ENCODE measurements around the gene OXSR1.
"Not testable (repeated sequence)": the region's sequence is repeated elsewhere in the genome, so short reads cannot be mapped to it uniquely, and the experiment has no call there.

OXSR1 gene

GRCh38 chr3:38128303-38128655 is 37.1 kb upstream of the OXSR1 start:
- DNase-seq, result no peak

- DNase-seq, result no peak
Measured at GRCh38 chr3:38129058-38129457, 36.3 kb upstream of the OXSR1 start.

- no peak for DNase-seq
Measured at GRCh38 chr3:38130631-38131065, 34.7 kb upstream of the OXSR1 start.

DNA sequence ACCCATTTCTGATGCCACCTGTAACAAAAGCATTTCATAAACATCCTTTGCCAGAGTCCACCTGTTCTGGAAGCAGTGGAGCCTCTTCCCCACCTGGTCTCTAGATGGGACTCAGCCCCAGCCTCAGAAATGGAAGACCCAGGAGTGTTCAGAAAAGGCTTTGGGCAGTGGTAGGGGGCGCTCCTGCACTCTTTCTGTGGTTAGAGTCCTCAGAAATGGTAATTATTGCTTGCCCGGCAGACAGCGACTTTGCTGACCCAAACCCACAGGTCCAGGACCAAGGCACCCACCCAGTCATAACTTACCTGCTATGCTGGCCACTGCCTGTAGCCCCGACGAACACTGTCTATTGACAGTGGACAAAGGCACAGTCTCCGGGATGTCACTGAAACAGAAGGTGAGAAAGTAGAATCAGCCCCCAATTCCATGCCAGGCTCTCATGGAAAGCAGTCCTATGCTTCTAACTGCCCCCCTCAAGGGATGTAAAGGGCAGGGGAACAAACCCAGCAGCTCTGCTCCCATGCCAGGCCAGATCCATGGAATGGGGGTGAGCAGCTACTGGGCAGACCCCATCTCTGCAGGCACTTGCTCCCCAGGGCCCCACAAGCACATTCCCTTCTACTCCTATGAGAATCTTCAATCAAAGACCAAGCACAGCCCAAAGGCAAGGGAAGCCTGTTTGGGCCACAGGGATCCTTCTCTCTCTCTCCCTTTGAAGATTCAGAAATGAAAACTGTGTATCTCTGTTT is 33.5 kb upstream of the OXSR1 start:
- DNase-seq, result peak; percentile 26 to 31

GRCh38 chr3:38133209-38133556 is 32.2 kb upstream of the OXSR1 start:
- DNase-seq, result no peak

- no peak for DNase-seq
Measured at GRCh38 chr3:38133557-38134405, 31.6 kb upstream of the OXSR1 start.

DNA sequence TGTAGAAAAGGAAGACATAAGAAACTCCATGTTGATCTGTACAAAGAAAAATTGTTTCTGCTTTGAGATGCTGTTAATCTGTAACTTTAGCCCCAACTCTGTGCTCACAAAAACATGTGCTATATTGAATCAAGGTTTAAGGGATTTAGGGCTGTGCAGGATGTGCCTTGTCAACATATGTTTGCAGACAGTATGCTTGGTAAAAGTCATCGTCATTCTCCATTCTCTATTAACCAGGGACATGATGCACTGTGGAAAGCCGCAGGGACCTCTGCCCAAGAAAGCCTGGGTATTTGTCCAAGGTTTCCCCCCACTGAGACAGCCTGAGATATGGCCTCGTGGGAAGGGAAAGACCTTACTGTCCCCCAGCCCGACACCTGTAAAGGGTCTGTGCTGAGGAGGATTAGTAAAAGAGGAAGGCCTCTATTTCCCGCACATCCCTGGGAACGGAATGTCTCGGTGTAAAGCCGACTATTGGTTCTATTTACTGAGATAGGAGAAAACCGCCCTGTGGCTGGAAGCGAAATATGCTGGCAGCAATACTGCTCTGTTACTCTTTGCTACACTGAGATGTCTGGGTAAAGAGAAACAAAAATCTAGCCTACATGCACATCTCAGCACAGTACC is 30.7 kb upstream of the OXSR1 start:
- not testable (repeated sequence) for DNase-seq

- DNase-seq, result not testable (repeated sequence)
Measured at GRCh38 chr3:38135621-38136277, 29.6 kb upstream of the OXSR1 start.

GRCh38 chr3:38136393-38136776 is 29.0 kb upstream of the OXSR1 start:
- no peak for DNase-seq

GRCh38 chr3:38136777-38137614 is 28.3 kb upstream of the OXSR1 start, which contains the start of gene ACAA1:
TSS of gene ACAA1 (minus strand) at chr3:38137127. CDS start at chr3:38137035, 92 bp downstream.
- peak; percentile 96 to 97 for DNase-seq

DNA sequence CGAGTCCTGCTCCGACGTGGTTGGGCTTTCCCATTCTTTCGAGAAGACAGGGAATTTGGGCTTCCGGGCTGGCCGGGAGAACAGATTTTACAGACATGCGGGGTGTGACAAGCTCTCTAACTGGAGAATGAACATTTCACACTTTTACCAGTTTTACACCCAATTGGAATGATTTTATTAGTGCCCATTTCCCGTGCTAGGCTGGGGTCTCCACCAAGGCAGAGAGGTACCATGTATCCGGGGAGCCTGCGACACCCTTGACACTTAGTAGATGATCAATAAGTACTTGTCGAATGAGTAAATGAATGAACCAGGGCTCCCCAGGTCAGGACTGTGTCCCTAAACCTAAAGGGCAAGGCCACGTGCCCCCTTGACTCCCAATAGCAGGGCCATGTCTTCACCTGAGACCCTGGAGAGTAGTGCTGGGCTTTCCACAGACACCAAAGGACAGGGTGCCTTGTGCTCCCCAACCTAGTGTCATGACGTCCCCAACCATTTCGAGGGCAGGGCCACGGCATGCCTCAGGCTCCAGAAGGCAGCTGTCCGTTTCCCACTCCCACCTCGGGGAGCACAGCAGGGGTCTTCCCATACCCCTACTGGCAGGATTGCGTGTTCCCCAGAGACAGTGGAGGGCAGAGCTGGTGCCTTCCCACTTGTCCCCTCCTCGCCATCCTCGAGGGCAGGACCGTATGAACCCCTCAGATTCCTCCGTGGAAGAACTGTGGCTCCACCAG is 27.6 kb upstream of the OXSR1 start:
- DNase-seq, result peak in 1 of 2 experiments; percentile 6

DNA sequence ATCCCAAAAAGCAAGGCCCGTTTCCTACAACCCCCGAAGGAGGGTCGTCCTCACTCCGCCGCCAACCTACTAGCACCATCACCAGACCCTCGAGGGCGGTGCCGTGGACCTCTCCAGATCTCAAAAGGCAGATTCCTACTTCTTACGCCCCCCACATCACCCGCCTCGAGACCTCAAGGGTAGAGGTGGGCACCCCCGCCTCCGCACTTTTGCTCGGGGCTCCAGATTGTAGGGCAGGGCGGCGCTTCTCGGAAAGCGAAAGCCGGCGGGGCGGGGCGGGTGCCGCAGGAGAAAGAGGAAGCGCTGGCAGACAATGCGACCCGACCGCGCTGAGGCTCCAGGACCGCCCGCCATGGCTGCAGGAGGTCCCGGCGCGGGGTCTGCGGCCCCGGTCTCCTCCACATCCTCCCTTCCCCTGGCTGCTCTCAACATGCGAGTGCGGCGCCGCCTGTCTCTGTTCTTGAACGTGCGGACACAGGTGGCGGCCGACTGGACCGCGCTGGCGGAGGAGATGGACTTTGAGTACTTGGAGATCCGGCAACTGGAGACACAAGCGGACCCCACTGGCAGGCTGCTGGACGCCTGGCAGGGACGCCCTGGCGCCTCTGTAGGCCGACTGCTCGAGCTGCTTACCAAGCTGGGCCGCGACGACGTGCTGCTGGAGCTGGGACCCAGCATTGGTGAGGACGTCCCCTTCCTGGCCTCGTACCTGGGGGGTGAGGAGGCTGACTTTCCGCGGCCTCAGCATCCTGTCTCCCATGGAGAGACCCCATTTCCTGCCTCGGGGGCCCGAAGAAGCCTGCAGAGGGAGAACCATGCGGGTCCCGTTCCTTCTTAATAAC is 26.8 kb upstream of the OXSR1 start, which contains the start of gene MYD88:
Gene MYD88 (plus strand): TSS at position 313 of the 842 bp plus-strand sequence. CDS start 40 bp downstream, at position 353.
- peak; percentile 82 for DNase-seq

- no peak for DNase-seq
Measured at GRCh38 chr3:38139191-38139590, 26.1 kb upstream of the OXSR1 start.

DNA sequence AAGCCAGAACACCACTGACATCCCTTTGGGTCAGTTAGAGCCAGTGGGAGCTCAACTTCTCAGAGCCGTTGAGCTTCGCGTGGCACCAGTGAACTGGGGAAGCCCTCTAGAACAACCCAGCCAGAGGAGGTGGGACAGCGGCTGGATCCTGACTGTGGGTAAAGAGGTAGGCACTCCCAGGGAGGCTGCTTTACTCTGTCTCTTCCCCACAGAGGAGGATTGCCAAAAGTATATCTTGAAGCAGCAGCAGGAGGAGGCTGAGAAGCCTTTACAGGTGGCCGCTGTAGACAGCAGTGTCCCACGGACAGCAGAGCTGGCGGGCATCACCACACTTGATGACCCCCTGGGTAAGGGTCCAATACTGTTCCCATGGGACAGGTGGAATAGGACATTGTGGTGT is 25.7 kb upstream of the OXSR1 start:
- no peak for DNase-seq

DNA sequence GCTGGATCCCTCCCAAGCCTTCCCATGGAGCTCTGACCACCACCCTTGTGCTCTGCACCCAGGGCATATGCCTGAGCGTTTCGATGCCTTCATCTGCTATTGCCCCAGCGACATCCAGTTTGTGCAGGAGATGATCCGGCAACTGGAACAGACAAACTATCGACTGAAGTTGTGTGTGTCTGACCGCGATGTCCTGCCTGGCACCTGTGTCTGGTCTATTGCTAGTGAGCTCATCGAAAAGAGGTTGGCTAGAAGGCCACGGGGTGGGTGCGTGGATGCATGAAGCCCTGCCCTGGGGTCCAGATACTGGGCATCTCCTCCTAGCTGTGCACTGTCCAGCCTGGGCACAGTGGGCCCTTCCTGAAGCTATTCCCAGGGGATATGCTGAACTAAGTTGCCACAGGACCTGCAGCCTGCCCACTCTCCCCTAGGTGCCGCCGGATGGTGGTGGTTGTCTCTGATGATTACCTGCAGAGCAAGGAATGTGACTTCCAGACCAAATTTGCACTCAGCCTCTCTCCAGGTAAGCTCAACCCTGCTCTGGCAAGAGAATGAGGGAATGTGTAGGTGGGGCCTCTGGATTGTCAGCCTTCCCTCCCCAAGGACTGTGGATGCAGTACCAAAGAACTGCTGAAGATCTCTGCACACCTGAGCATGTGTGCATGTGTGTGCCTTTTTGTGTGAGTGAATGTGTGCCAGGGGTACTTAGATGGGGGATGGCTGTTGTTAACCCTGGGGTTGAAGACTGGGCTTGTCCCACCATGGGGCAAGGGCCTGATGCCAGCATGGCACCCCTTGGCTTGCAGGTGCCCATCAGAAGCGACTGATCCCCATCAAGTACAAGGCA is 24.8 kb upstream of the OXSR1 start:
- no peak for DNase-seq

- DNase-seq, result no peak
Measured at GRCh38 chr3:38141173-38141951, 24.0 kb upstream of the OXSR1 start.

GRCh38 chr3:38141952-38142273 is 23.4 kb upstream of the OXSR1 start:
- DNase-seq, result no peak

DNA sequence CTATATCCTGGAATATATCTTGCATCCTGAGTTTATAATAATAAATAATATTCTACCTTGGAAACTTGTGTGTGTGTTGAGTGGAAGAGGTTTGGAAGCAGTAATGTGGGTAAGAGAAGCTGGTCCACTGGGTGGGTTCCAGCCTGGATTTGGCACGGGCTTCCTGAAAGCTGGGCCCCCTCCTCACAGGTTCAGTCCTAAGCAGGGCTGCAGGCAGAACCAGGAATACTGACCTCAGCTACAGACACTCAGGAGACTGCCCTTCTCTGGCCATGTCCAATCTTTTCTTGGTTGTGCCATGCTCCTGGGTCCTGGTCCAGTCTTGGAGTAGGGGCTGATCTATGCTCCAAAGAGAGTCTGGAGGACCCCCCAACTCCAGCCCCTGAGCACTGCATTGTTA is 22.4 kb upstream of the OXSR1 start:
- DNase-seq, result no peak

- DNase-seq, result no peak
Measured at GRCh38 chr3:38143511-38143910, 21.8 kb upstream of the OXSR1 start.

All from activated CD4-positive, alpha-beta T cell treated with anti-CD3 and anti-CD28 coated beads, Interleukin-2, amount 50 U/mL, for 4 hours (primary cell).